GM18907 (cell line): ENCODE results near the gene EPHB2.

Experiments
- ATAC-seq: cut with Tn5 transposase; IDR thresholded peaks from one replicate; pipeline ENCODE4 v1.9.1; 2021; ENCODE audit warnings: mild to moderate bottlenecking, moderate library complexity; ENCODE audit not compliant: unreplicated experiment

EPHB2 gene

GRCh38 chr1:22796642-22797041 lies 86.0 kb downstream of the EPHB2 start:
- ATAC-seq = no peak

GRCh38 chr1:22798083-22798482 lies 87.4 kb downstream of the EPHB2 start:
- no peak for ATAC-seq

GRCh38 chr1:22799971-22800370 lies 89.3 kb downstream of the EPHB2 start:
- no peak for ATAC-seq

GRCh38 chr1:22800629-22801028 lies 90.0 kb downstream of the EPHB2 start:
- no peak for ATAC-seq

GRCh38 chr1:22801347-22801746 lies 90.7 kb downstream of the EPHB2 start:
- ATAC-seq = no peak

- no peak for ATAC-seq
These were observed 91.1 kb downstream of the EPHB2 start for GRCh38 chr1:22801761-22802160.

- no peak for ATAC-seq
These were observed 93.2 kb downstream of the EPHB2 start for GRCh38 chr1:22803833-22804232.

- no peak for ATAC-seq
These were observed 93.8 kb downstream of the EPHB2 start for GRCh38 chr1:22804406-22804805.

GRCh38 chr1:22804969-22805671 lies 94.5 kb downstream of the EPHB2 start:
- ATAC-seq = no peak

- no peak for ATAC-seq
These were observed 95.0 kb downstream of the EPHB2 start for GRCh38 chr1:22805672-22806038.

GRCh38 chr1:22806584-22806983 lies 95.9 kb downstream of the EPHB2 start:
- ATAC-seq = no peak

- no peak for ATAC-seq
These were observed 96.7 kb downstream of the EPHB2 start for GRCh38 chr1:22807340-22807739.

- ATAC-seq = no peak
These were observed 97.6 kb downstream of the EPHB2 start for GRCh38 chr1:22808186-22808675.

GRCh38 chr1:22808676-22809483 lies 98.2 kb downstream of the EPHB2 start:
- ATAC-seq = no peak

- ATAC-seq = no peak
These were observed 99.1 kb downstream of the EPHB2 start for GRCh38 chr1:22809783-22810182.

GRCh38 chr1:22810378-22810777 lies 99.7 kb downstream of the EPHB2 start:
- ATAC-seq = no peak

GRCh38 chr1:22812092-22812880 lies 101.6 kb downstream of the EPHB2 start:
- no peak for ATAC-seq

- ATAC-seq = no peak
These were observed 102.6 kb downstream of the EPHB2 start for GRCh38 chr1:22812993-22813790.

GRCh38 chr1:22814176-22815042 lies 103.8 kb downstream of the EPHB2 start:
- no peak for ATAC-seq

- ATAC-seq = no peak
These were observed 104.4 kb downstream of the EPHB2 start for GRCh38 chr1:22815043-22815365.
